K562 (cell line): ENCODE data around the gene NFAM1. TPM values are rescaled to one million over a fixed set of nuclear protein-coding genes. Genes with fewer than 3 reads are reported as not detected.

Experiments used
- ATAC-seq: fragments of 200-7000 bp; cut with Tn5 transposase; 3 replicates; pipeline ENCODE4 v1.9.1; 2020; ENCODE audit warnings: moderate library complexity
- BruUV-seq: library from RNA; stranded (reverse); fragments of 400-500 nt; replicated peaks from 2 replicates; lab custom pipeline; 2021; lab: Mats Ljungman, UMichigan
- CTCF ChIA-PET: fragments of 300-600 bp; formaldehyde crosslinking; extraction: SDS; loops from one replicate; lab custom pipeline; 2021; ENCODE audit warnings: low intra/inter-chr PET ratio; lab: Yijun Ruan, JAX
- POLR2A ChIA-PET: fragments of 300-600, 350-650 bp; sonication (Branson Sonifier 250); formaldehyde crosslinking; extraction: SDS; loops from one replicate; lab custom pipeline; 2021; ENCODE audit warnings: antibody characterized with exemption, inconsistent platforms; lab: Yijun Ruan, JAX
- DNase-seq, 4 experiments: peaks; one replicate each; pipeline versions ENCODE4 v3.0.0 to v3.0.0-alpha.2; 2011 to 2018; ENCODE audit warnings: low spot score in 3 of 4, mixed read lengths in 3 of 4; ENCODE audit errors: extremely low read depth in 1 of 4
- FAIRE-seq: peaks from 2 replicates; lab custom pipeline; 2011; peaks lifted over from hg19 to GRCh38; lab: Jason Lieb, UNC
- H2AFZ ChIP-seq: 2 replicates; pipeline ENCODE4 v1.6.0; 2011; ENCODE audit warnings: low read depth, low read length, control low read depth, inconsistent platforms
- H3K27ac ChIP-seq: fragments of 200-600 bp; 3 replicates; pipeline ENCODE4 v1.8.0; 2011; ENCODE audit warnings: low read depth, mild to moderate bottlenecking, control low read depth, inconsistent platforms, low read length, moderate library complexity, mixed read lengths; ENCODE audit errors: extremely low read depth
- H3K27me3 ChIP-seq, 2 experiments: fragments of 300-600 bp in 1 of 2; 2 replicates in 1 of 2; 3 replicates in 1 of 2; pipeline versions ENCODE4 v1.6.0 to v1.8.0; 2011; ENCODE audit warnings: inconsistent platforms in 2 of 2, low read length in 2 of 2, mild to moderate bottlenecking in 1 of 2, mixed read lengths in 1 of 2, moderate library complexity in 1 of 2; ENCODE audit not compliant: control insufficient read depth in 2 of 2, insufficient read depth in 2 of 2
- H3K36me3 ChIP-seq: fragments of 300-600 bp; 3 replicates; pipeline ENCODE4 v1.8.0; 2011; ENCODE audit warnings: mild to moderate bottlenecking, low read length, inconsistent platforms; ENCODE audit not compliant: control insufficient read depth, insufficient read depth
- H3K4me1 ChIP-seq, 2 experiments: fragments of 200-600 bp in 1 of 2; replicated peaks in 1 of 2; 2 replicates in 1 of 2; 3 replicates in 1 of 2; pipeline versions ENCODE4 v1.5.1 to v1.8.0; 2011; ENCODE audit warnings: inconsistent platforms in 2 of 2, low read length in 2 of 2, mild to moderate bottlenecking in 1 of 2, mixed read lengths in 1 of 2, moderate library complexity in 1 of 2; ENCODE audit not compliant: control insufficient read depth in 2 of 2, insufficient read depth in 2 of 2
- H3K4me2 ChIP-seq: 2 replicates; pipeline ENCODE4 v1.6.1; 2011; ENCODE audit warnings: low read length, control low read depth, inconsistent platforms, mixed read lengths; ENCODE audit not compliant: insufficient read depth
- H3K4me3 ChIP-seq: fragments of 200-600 bp; sonication (generic), shearing (Covaris generic); 2 replicates; pipeline ENCODE4 v1.5.1; 2016; ENCODE audit warnings: control low read depth, inconsistent platforms
- H3K79me2 ChIP-seq: fragments of 200-600 bp; 3 replicates; pipeline ENCODE4 v1.8.0; 2011; ENCODE audit warnings: low read length, inconsistent platforms; ENCODE audit not compliant: control insufficient read depth, insufficient read depth
- H3K9ac ChIP-seq, 2 experiments: 2 replicates each; pipeline versions ENCODE4 v1.6.0 to v1.6.1; 2011; ENCODE audit warnings: low read depth in 2 of 2, low read length in 2 of 2, control low read depth in 1 of 2, inconsistent platforms in 1 of 2, mild to moderate bottlenecking in 1 of 2, mixed read lengths in 1 of 2; ENCODE audit not compliant: insufficient read depth in 1 of 2
- H3K9me1 ChIP-seq: one replicate; pipeline ENCODE4 v1.6.0; 2011; ENCODE audit warnings: inconsistent platforms, mild to moderate bottlenecking, low read length, moderate library complexity; ENCODE audit not compliant: control insufficient read depth, insufficient read depth
- H3K9me3 ChIP-seq: replicated peaks from 2 replicates; pipeline ENCODE4 v1.5.1; 2011; ENCODE audit warnings: low read depth, low read length, inconsistent platforms; ENCODE audit not compliant: control insufficient read depth, insufficient read depth
- H4K20me1 ChIP-seq: replicated peaks from 2 replicates; pipeline ENCODE4 v1.6.1; 2011; ENCODE audit warnings: low read length, inconsistent platforms, mixed read lengths; ENCODE audit not compliant: control insufficient read depth, insufficient read depth
- CBFB ChIP-seq: sonication (generic); formaldehyde crosslinking; IDR thresholded peaks from 2 replicates; pipeline ENCODE4 v1.4.0; 2020; ENCODE audit warnings: mild to moderate bottlenecking, missing genetic modification reagents
- EGR1 ChIP-seq: fragments of 450-650 bp; conservative IDR thresholded peaks from 2 replicates; pipeline ENCODE4 v1.6.1; 2017; ENCODE audit warnings: mild to moderate bottlenecking
- FOS ChIP-seq: IDR thresholded peaks from 3 replicates; pipeline ENCODE4 v1.6.1; 2011; ENCODE audit not compliant: insufficient read length; ENCODE audit errors: extremely low read depth
- MYC ChIP-seq, 2 experiments: fragments of 250-450 bp in 1 of 2; sonication (Bioruptor Pico) in 1 of 2; IDR thresholded peaks; 2 replicates each; pipeline versions ENCODE4 v1.5.1 to v1.6.1; 2012 to 2021; ENCODE audit warnings: low read depth in 2 of 2, borderline replicate concordance in 1 of 2, improper control_type of control experiment in 1 of 2, low read length in 1 of 2, mild to moderate bottlenecking in 1 of 2, moderate library complexity in 1 of 2
- NFE2L1 ChIP-seq: fragments of 450-650 bp; IDR thresholded peaks from 2 replicates; pipeline ENCODE4 v1.6.1; 2016; ENCODE audit warnings: missing genetic modification characterization, low read depth, mild to moderate bottlenecking, missing compliant biosample characterization, moderate library complexity, borderline replicate concordance
- PHF20 ChIP-seq: fragments of 450-650 bp; IDR thresholded peaks from 2 replicates; pipeline ENCODE4 v1.6.1; 2018; ENCODE audit not compliant: partially characterized antibody
- POLR2G ChIP-seq: fragments of 200-400 bp; formaldehyde crosslinking; IDR thresholded peaks from 2 replicates; pipeline ENCODE4 v1.6.1; 2017; ENCODE audit warnings: low read depth, mild to moderate bottlenecking, antibody characterized with exemption, low read length, moderate library complexity
- ZFP1 ChIP-seq: fragments of 450-650 bp; formaldehyde crosslinking; IDR thresholded peaks from 2 replicates; pipeline ENCODE4 v1.4.0; 2020; ENCODE audit warnings: mild to moderate bottlenecking, mixed read lengths
- WGBS: fragments of 100-300 bp; shearing (Covaris generic); methylation state at CpG from one replicate; pipeline ENCODE4 v1.1.6; 2016; ENCODE audit warnings: low coverage, mixed read lengths; ENCODE audit not compliant: insufficient coverage; ENCODE audit errors: missing lambda C conversion rate; 5-methylcytosine and 5-hydroxymethylcytosine counted together
- in situ Hi-C: fragments of 300-500 bp; cut with MboI; formaldehyde crosslinking; loops from 4 replicates; pipeline ENCODE4 v1.15.0; 2018; ENCODE audit warnings: inconsistent platforms, mixed read lengths
- intact Hi-C: fragments of 100-400 bp; cut with micrococcal nuclease; formaldehyde crosslinking; loops from 2 replicates; pipeline ENCODE4 v1.14.2; 2022
- polyA plus RNA-seq, 8 experiments: library from polyadenylated mRNA; depleted of rRNA in 4 of 8; stranded (reverse) in 5 of 8; unstranded in 3 of 8; fragments of >200 nt; fragmentation: Nextera tagmentation in 2 of 8; fragmentation: Illumina TruSeq in 1 of 8; extraction: Ambion mirVana in 2 of 8; extraction: Trizol in 1 of 8; gene quantifications; 2 replicates each; pipeline versions ENCODE4 v1.2.1 to v1.2.3, GENCODE V29; 2011 to 2014; ENCODE audit warnings: inconsistent platforms in 1 of 8, missing spikeins in 1 of 8
- total RNA-seq, 7 experiments: library from RNA; depleted of rRNA in 6 of 7; stranded (reverse); fragments of >200 nt in 6 of 7; fragmentation: Illumina TruSeq in 2 of 7; extraction: Trizol in 2 of 7; gene quantifications; 2 replicates each; pipeline versions ENCODE4 v1.2.1 to v1.2.3, GENCODE V29; 2011 to 2021; ENCODE audit warnings: low replicate concordance in 1 of 7
- TF ChIP-seq, protein P1 (sequence below): sonication (generic); formaldehyde crosslinking; IDR thresholded peaks from 2 replicates; pipeline ENCODE4 v1.9.0; 2022; ENCODE audit warnings: mild to moderate bottlenecking, missing genetic modification reagents
- TF ChIP-seq, protein P2 (sequence below): IDR thresholded peaks from 2 replicates; pipeline ENCODE4 v1.6.1; 2012; ENCODE audit warnings: low read depth, low read length, improper control_type of control experiment, borderline replicate concordance
- TF ChIP-seq, protein P3 (sequence below): fragments of 250-450 bp; sonication (Bioruptor Pico); IDR thresholded peaks from 2 replicates; pipeline ENCODE4 v1.8.0; 2021; ENCODE audit warnings: borderline replicate concordance, mild to moderate bottlenecking, moderate library complexity; ENCODE audit not compliant: poor library complexity, severe bottlenecking

NFAM1 gene
- total and polyA plus RNA-seq, 9 of the 15 experiments (the other 6 are each of a cell fraction or from before 2014, with no cell fraction given), result 0.01 to 0.18 (median 0.03) TPM; not detected in 5

DNA sequence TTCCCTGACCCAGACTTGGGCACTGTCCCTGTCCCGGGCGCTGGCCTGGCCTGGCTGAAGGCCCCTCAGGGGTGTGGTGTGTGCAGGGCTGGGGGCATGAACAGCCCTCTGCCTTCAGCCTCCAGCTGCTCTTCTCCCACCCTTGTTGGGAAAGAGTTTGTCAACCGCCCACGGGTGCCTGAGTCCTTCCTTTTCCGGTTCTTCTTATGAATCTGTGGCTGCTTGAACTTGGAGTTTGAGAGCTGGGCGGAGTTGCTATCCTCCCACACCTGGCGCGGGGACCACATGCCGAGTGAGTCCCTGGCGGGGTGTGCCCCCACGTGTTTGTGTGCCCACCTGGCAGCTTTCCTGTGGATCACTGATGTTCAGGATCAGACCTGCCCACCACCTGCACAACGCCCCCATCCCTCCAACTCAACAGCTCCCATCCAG is 13.4 kb downstream of the NFAM1 start:
- no peak overlapping the region for H3K27ac ChIP-seq
- H4K20me1 ChIP-seq, result no peaks in the 10 kb centered on the region
- ChIA-PET CTCF (no interaction called here), POLR2A (no interaction called here)
- intact Hi-C loops, result no loop called here
- no peaks in the 10 kb centered on the region for H3K79me2 ChIP-seq
- no peak for DNase-seq
- no peaks in the 10 kb centered on the region for H3K9me1 ChIP-seq
- no TSS peak for BruUV-seq
- H3K4me2 ChIP-seq, result no peak overlapping the region
- 26% methylated on average over 7 of the region's 12 CpGs for WGBS
- no peaks in the 10 kb centered on the region for H3K9me3 ChIP-seq
- H3K4me1 ChIP-seq, result peaks cover 16 to 36% of the 10 kb centered on the region in 2 experiments; a peak in 4 of 5 replicates
- H3K36me3 ChIP-seq, result no peaks in the 10 kb centered on the region
- no peak for TF ChIP-seq ZFP1 (CRISPR knock-in tag)
- TF ChIP-seq EGR1, result peak; percentile 84
- H3K4me3 ChIP-seq, result no peak overlapping the region
- H2AFZ ChIP-seq, result peak overlapping the region; percentile 4; the same call in 1 of the 2 replicates
- in situ Hi-C loops, result no loop called here
- FAIRE-seq, result no peak
- peak overlapping the region in 1 of 2 experiments; percentile 26; a peak in 2 of 4 replicates for H3K9ac ChIP-seq
- ATAC-seq, result no peak
- no peaks in the 10 kb centered on the region for H3K27me3 ChIP-seq

DNA sequence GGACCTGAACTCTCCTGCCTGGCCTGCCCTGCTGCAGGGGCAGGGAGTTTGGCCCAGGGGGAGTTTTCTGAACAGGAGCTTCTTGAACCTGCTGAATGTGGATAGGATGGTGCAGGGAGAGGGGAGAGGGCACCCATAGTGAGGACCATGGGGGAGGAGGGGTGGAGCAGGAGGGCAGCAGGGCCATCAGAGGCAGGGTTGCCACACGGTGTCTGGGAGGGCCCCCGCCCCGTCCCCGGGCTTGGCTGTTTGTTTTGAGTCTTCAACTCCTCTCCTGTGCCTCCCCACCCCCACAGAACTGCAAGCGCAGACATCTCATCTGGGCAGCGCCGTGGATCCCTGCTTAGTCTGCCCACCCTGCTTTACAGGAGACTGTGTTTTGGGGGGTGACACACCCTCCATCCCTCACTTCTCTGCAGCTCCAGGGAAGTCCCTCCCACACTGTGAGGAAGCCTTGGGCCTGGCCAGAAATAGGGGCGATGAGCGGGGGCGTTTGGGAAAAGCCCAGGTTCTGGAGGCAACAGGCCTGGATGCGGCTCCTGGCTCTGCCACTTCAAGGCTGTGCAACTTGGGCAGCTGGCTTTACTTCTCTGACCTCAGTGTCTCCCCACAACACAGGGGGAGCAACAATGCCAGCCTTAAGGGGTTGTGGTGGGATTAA is 14.4 kb downstream of the NFAM1 start:
- H3K9me3 ChIP-seq, result no peaks in the 10 kb centered on the region
- no peaks in the 10 kb centered on the region for H3K36me3 ChIP-seq
- H3K4me1 ChIP-seq, result peaks cover 22 to 42% of the 10 kb centered on the region in 2 experiments; a peak in 4 of 5 replicates
- in situ Hi-C loops, result no loop called here
- TF ChIP-seq POLR2G (no peak), MYC (IDR thresholded peaks at IDR 0.05; ENCODE audit: low read depth, low read length) (no peak), MYC (CRISPR knock-in tag; IDR thresholded peaks at IDR 0.05; ENCODE audit: borderline replicate concordance, low read depth) (no peak), PHF20 (no peak), CBFB (CRISPR knock-in tag) (no peak), FOS (no peak), NFE2L1 (no peak)
- TF ChIP-seq, protein P1, sequence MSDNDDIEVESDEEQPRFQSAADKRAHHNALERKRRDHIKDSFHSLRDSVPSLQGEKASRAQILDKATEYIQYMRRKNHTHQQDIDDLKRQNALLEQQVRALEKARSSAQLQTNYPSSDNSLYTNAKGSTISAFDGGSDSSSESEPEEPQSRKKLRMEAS (CRISPR knock-in tag), result no peak
- TF ChIP-seq, protein P2, sequence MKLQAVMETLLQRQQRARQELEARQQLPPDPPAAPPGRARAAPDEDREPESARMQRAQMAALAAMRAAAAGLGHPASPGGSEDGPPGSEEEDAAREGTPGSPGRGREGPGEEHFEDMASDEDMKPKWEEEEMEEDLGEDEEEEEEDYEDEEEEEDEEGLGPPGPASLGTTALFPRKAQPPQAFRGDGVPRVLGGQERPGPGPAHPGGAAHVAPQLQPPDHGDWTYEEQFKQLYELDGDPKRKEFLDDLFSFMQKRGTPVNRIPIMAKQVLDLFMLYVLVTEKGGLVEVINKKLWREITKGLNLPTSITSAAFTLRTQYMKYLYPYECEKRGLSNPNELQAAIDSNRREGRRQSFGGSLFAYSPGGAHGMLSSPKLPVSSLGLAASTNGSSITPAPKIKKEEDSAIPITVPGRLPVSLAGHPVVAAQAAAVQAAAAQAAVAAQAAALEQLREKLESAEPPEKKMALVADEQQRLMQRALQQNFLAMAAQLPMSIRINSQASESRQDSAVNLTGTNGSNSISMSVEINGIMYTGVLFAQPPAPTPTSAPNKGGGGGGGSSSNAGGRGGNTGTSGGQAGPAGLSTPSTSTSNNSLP, result no peak
- TF ChIP-seq, protein P3, sequence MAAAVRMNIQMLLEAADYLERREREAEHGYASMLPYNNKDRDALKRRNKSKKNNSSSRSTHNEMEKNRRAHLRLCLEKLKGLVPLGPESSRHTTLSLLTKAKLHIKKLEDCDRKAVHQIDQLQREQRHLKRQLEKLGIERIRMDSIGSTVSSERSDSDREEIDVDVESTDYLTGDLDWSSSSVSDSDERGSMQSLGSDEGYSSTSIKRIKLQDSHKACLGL, result no peak
- no peak overlapping the region for H3K27ac ChIP-seq
- FAIRE-seq (no peak), ATAC-seq (no peak), DNase-seq (no peak)
- H3K4me3 ChIP-seq, result no peak overlapping the region
- H3K79me2 ChIP-seq, result no peaks in the 10 kb centered on the region
- H4K20me1 ChIP-seq, result no peaks in the 10 kb centered on the region
- peak overlapping the region; percentile 59; the same call in 1 of the 2 replicates for H2AFZ ChIP-seq
- ChIA-PET POLR2A (no interaction called here), CTCF (no interaction called here)
- no peaks in the 10 kb centered on the region for H3K9me1 ChIP-seq
- 82% methylated on average over 8 of the region's 11 CpGs for WGBS
- 0 out of 4 replicates have a peak overlapping the region, but pooled peaks of 1 of the 2 experiments have one; percentile 0 for H3K9ac ChIP-seq
- no peaks in the 10 kb centered on the region for H3K27me3 ChIP-seq
- H3K4me2 ChIP-seq, result no peak overlapping the region
- intact Hi-C loops, result no loop called here
- no TSS peak for BruUV-seq
